LNCAP (cell line): ENCODE data around the gene DHDH.

Source experiments
- TF ChIP-seq, protein P1 (sequence below): fragments of 450-650 bp; IDR thresholded peaks from 2 replicates; pipeline ENCODE4 v1.5.1; 2017; ENCODE audit warnings: mild to moderate bottlenecking

Gene DHDH

DNA sequence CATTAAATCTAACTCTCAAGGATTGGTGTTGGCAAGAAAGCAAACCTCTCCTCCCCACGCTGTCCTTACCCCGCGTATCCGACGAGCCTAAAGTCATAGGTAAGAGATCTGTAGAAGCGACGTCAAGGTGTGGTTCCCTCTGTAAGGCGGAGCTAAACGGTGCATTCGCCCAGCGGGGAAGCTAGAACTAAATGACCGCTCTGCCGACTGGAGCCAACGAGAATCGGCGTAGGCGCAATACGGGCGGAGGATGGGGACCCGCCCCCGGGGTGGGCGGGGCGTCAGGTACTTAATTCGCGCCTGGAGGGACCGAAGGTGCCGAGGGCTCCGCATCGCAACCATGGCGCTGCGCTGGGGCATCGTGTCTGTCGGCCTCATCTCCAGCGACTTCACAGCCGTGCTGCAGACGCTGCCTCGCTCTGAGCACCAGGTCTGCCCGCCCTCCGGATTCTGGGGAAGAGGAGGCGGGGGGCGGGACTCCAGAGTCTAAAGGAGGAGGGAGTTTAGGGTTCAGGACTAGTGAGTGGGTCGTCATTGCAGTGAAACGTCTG is at the start of gene DHDH:
TSS of gene DHDH (plus strand) at position 318 of the 551 bp plus-strand sequence. CDS start at position 341, 23 bp downstream.
- TF ChIP-seq, protein P1, sequence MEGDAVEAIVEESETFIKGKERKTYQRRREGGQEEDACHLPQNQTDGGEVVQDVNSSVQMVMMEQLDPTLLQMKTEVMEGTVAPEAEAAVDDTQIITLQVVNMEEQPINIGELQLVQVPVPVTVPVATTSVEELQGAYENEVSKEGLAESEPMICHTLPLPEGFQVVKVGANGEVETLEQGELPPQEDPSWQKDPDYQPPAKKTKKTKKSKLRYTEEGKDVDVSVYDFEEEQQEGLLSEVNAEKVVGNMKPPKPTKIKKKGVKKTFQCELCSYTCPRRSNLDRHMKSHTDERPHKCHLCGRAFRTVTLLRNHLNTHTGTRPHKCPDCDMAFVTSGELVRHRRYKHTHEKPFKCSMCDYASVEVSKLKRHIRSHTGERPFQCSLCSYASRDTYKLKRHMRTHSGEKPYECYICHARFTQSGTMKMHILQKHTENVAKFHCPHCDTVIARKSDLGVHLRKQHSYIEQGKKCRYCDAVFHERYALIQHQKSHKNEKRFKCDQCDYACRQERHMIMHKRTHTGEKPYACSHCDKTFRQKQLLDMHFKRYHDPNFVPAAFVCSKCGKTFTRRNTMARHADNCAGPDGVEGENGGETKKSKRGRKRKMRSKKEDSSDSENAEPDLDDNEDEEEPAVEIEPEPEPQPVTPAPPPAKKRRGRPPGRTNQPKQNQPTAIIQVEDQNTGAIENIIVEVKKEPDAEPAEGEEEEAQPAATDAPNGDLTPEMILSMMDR: no peak

GRCh38 chr19:48883726-48884125 is 49.8 kb upstream of the DHDH start:
- TF ChIP-seq, protein P1: no peak

DNA sequence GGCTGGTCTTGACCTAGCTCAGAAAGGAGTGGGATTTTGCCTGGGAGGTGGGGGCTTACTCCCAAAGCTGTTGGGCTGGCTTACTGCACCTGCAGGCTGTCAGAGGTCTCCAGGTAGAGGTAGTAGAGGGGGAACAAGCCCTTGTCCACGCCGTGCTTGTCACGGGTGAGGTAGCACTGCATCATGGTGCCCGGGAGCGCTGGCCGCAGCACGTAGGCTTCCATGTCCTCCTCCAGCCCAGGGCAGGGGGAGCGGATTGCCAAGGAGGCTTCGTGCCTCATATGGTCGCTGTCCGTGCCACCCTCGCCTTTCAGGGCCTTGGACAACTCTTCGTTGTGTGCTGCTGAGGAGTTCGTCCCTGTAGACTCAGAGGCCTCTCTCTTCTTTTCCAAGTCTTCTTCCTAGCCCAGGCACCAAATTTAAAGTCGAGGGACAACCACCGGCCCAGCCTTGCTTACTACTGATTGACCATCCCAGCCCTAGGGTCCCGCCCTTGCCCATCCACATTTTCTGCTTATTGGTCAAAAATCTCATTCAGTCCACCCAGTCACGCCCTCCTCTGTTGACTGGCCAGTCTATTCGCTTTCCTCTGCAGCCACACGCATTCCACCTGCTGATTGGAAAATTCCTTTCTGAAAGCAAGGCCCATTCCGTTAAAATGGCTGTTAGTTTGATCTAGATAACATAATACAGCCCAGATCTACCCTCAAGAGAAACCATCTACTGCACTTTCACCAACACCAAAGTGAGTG is 45.5 kb upstream of the DHDH start:
- TF ChIP-seq, protein P1: no peak

DNA sequence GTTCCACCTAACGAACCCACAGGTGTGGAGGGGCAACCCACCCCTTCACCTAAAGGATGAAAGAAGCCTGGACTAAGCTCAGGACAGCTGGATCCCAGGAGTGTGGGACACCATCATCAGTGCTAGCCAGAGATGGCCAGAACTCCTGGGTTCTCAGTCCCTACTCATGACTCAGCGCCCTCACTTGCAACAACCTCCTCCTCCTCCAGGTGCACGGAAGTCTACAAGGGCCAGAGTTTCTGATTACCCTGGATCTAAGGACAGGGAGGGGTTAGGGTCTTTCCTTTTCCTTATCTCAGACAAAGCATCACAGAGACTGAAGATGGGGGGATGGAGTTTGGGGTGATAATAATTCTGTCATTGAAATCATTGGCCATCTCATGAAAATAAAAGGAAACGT is 42.9 kb upstream of the DHDH start:
- TF ChIP-seq, protein P1: no peak

GRCh38 chr19:48895226-48895625 is 38.3 kb upstream of the DHDH start:
- TF ChIP-seq, protein P1: no peak

DNA sequence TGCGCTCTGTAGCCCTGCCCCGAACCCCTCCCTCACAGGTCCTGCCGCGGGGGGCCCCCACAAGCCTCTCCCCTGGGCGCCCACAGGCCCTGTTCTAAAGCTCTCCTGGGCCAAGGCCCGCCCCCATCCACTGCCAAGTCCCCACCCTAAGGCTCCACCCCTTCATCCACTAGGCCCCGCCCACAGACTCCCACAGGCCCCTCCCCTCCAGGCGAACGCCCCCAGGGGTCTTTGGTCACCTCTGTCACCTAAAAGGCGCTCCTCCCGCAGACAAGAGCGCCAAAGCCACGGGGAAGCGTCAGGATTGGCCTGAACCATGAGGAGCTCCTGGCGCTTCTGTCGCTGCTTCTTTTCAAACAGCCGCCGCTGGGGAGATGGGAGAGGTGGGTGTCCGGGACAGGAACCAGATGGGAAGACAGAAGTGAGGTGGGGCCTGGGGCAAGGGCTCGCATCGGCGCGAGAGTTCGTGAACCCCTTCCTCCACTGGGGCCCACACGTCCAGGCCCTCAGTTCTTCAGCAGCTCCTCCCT is 37.2 kb upstream of the DHDH start:
- TF ChIP-seq, protein P1: no peak

GRCh38 chr19:48897181-48897580 is 36.3 kb upstream of the DHDH start:
- TF ChIP-seq, protein P1: no peak
